Gastrocnemius medialis (tissue), 4 donors: Measurements from ENCODE around the gene TLCD2. TPM values are rescaled to one million over a fixed set of nuclear protein-coding genes. Genes with fewer than 3 reads are reported as not detected.

Experiments
- ATAC-seq, 2 donors: fragments of 150-250 bp; one replicate each; pipeline ENCODE4 v1.9.1; 2016
- DNase-seq, 2 donors: peaks; one replicate each; pipeline ENCODE4 v3.0.0-alpha.2; 2019
- H3K27ac ChIP-seq, 4 donors: fragments of 200-600 bp; sonication (generic); 1 replicate in 1 of 4; 2 replicates in 3 of 4; pipeline ENCODE4 v1.5.1; 2016 to 2018; ENCODE audit warnings: mild to moderate bottlenecking in 2 of 4, moderate library complexity in 1 of 4
- H3K27me3 ChIP-seq, 3 donors: fragments of 200-600 bp; sonication (generic) in 2 of 3; 1 replicate in 1 of 3; 2 replicates in 2 of 3; pipeline versions ENCODE4 v1.5.1 to v1.6.0; 2016 to 2019; ENCODE audit warnings: mild to moderate bottlenecking in 1 of 3, moderate library complexity in 1 of 3
- H3K36me3 ChIP-seq, 2 donors: fragments of 200-600 bp; sonication (generic) in 1 of 2; one replicate each; pipeline ENCODE4 v1.5.1; 2017 to 2018
- H3K4me1 ChIP-seq, 2 donors: fragments of 200-600 bp; sonication (generic) in 1 of 2; one replicate each; pipeline ENCODE4 v1.5.1; 2016 to 2017; ENCODE audit warnings: mild to moderate bottlenecking in 2 of 2
- H3K4me3 ChIP-seq, 4 donors: fragments of 200-600 bp; sonication (generic) in 3 of 4; 1 replicate in 1 of 4; 2 replicates in 3 of 4; pipeline ENCODE4 v1.5.1; 2016 to 2019; ENCODE audit warnings: mild to moderate bottlenecking in 2 of 4
- H3K9me3 ChIP-seq, 3 donors: fragments of 200-600 bp; sonication (generic) in 2 of 3; 1 replicate in 1 of 3; 2 replicates in 2 of 3; pipeline ENCODE4 v1.5.1; 2016 to 2019
- CTCF ChIP-seq, 5 experiments: fragments of 450-650 bp in 3 of 5; fragments of 200-600 bp in 2 of 5; sonication (generic) in 2 of 5; IDR thresholded peaks in 4 of 5; conservative IDR thresholded peaks in 1 of 5; 1 replicate in 4 of 5; 2 replicates in 1 of 5; pipeline ENCODE4 v1.5.1; 2016 to 2019; ENCODE audit warnings: antibody characterized with exemption in 5 of 5, mild to moderate bottlenecking in 3 of 5, moderate library complexity in 3 of 5
- POLR2A ChIP-seq, 2 donors: fragments of 450-650 bp; IDR thresholded peaks; one replicate each; pipeline ENCODE4 v1.6.1; 2017; ENCODE audit warnings: antibody characterized with exemption in 2 of 2, mild to moderate bottlenecking in 2 of 2, moderate library complexity in 2 of 2
- in situ Hi-C, 4 donors: fragments of 200-750 bp; cut with MboI; loops; one replicate each; pipeline versions ENCODE4 v1.15.0 to v1.8.0; 2017; ENCODE audit warnings: low sequenced_read_pairs in 4 of 4
- intact Hi-C: fragments of 100-400 bp; cut with DNase I; formaldehyde crosslinking; loops from one replicate; pipeline ENCODE4 v1.15.1; 2023; ENCODE audit warnings: low total_unique reads
- total RNA-seq, 4 donors: library from RNA; depleted of rRNA; stranded (reverse); fragments of >200 nt; gene quantifications; one replicate each; pipeline versions ENCODE4 v1.1.0 to v1.2.3, GENCODE V29; 2016

TLCD2 gene, protein sequence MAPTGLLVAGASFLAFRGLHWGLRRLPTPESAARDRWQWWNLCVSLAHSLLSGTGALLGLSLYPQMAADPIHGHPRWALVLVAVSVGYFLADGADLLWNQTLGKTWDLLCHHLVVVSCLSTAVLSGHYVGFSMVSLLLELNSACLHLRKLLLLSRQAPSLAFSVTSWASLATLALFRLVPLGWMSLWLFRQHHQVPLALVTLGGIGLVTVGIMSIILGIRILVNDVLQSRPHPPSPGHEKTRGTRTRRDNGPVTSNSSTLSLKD
- total RNA-seq: under 1 TPM; 0.66 to 0.95 (median 0.85) TPM

DNA sequence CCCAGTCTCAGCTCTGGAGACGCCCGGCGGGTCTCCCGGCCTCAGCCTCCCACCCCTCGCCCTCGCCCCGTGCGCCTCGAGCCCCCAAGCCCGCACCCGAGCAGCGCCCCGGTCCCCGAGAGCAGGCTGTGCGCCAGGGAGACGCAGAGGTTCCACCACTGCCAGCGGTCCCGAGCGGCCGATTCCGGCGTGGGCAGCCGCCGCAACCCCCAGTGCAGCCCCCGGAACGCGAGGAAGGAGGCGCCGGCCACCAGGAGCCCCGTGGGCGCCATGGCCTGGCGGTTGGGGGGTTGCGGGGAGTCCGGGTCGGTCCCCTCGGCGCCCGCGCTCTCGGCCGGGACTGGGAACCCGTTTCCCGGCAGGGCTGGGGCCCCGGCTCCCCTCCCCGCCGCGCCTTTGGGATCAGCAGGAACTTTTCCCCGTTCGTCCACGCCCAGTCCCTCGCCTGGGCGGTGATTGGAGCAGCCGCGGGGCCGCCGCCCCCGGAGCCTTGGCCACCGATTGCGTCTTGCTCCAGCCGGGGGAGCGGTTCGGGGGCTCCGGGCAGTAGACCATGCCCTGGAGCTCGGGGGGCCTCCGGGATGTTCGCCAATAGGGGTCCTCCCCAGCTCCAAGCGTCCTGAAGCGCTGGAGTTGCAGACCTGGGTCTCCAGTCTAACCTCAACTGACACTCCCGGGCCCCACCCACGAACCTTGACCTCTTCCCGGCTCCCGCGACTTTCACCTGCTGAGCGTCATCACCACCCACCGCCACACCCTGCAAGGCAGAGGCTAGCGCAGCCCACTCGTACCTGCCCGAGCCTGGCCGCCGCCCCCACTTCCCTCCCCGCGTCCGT, at the start of gene TLCD2:
Gene TLCD2, minus strand, starts transcription at position 407 of the 836 bp plus-strand sequence. Its CDS starts 135 bp downstream, at position 272.
- ATAC-seq (peak; percentile 15 to 23), DNase-seq (peak; percentile 56 to 67)
- Histone ChIP-seq H3K9me3 (no peaks in the 10 kb centered on the region), H3K36me3 (peaks cover 0 to 29% of the 10 kb centered on the region in 2 donors), H3K4me3 (peak within 1 kb of the TSS; percentile 57 to 86 (median 64)), H3K4me1 (peaks cover 27 to 47% of the 10 kb centered on the region in 2 donors), H3K27me3 (no peaks in the 10 kb centered on the region), H3K27ac (peak within 1 kb of the TSS; percentile 85 to 100 (median 100))
- intact Hi-C loops (loop anchor here (1.0 kb wide), 1 partner anchor 26 kb away; the partner anchor contains the start of gene PRPF8), in situ Hi-C loops (no loop called here)
- TF ChIP-seq POLR2A (IDR thresholded peaks at IDR 0.05) (peak; percentile 37 to 63), CTCF (IDR thresholded peaks at IDR 0.05 in 4 of 5, conservative IDR thresholded peaks at IDR 0.05 in 1 of 5) (no peak)

DNA sequence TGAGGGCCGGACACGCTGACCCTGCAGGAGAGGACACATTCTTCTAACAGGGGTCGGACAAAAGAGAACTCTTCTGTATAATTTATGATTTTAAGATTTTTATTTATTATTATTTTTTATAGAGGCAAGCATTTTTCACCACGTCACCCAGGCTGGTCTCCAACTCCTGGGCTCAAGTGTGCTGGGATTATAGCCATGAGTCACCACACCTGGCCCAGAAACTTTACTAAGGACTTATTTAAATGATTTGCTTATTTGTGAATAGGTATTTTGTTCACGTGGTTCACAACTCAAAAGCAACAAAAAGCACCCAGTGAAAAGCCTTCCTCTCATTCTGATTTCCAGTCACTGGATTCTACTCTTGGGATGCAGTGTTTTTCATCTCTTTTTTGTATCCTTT, 49.4 kb upstream of the TLCD2 start:
- TF ChIP-seq CTCF (IDR thresholded peaks at IDR 0.05 in 4 of 5, conservative IDR thresholded peaks at IDR 0.05 in 1 of 5) (no peak), POLR2A (IDR thresholded peaks at IDR 0.05) (no peak)
- ATAC-seq (no peak), DNase-seq (no peak)
- no peaks in the 10 kb centered on the region for H3K36me3 ChIP-seq
- no peaks in the 10 kb centered on the region for H3K27me3 ChIP-seq
- intact Hi-C loops (no loop called here), in situ Hi-C loops (no loop called here)
- no peak overlapping the region for H3K4me3 ChIP-seq
- H3K4me1 ChIP-seq: peaks cover 27 to 28% of the 10 kb centered on the region in 2 donors
- no peaks in the 10 kb centered on the region for H3K9me3 ChIP-seq
- H3K27ac ChIP-seq: peak overlapping the region; percentile 22 to 64 (median 38)

DNA sequence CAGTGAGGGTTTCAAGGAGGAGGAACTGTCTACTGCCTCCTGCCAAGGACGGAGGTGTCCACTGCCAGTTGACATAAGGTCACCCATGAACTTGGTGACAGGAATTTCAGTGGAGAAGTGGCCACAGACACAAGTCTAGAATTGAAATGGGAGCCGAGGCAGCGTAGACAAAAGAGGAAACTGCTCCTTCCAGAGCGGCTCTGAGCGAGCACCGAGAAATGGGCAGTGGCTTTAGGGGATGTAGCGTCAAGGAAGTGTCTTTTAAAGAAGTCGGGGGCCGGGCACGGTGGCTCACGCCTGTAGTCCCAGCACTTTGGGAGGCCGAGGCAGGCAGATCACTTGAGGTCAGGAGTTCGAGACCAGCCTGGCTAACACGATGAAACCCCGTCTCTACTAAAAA, 48.6 kb upstream of the TLCD2 start:
- Histone ChIP-seq H3K27ac (peak overlapping the region; percentile 22 to 64 (median 38)), H3K27me3 (no peaks in the 10 kb centered on the region), H3K36me3 (no peaks in the 10 kb centered on the region), H3K9me3 (no peaks in the 10 kb centered on the region), H3K4me1 (peaks cover 20 to 21% of the 10 kb centered on the region in 2 donors), H3K4me3 (no peak overlapping the region)
- TF ChIP-seq CTCF (IDR thresholded peaks at IDR 0.05 in 4 of 5, conservative IDR thresholded peaks at IDR 0.05 in 1 of 5): no peak
- no peak for TF ChIP-seq POLR2A (IDR thresholded peaks at IDR 0.05)
- ATAC-seq: no peak
- intact Hi-C loops (no loop called here), in situ Hi-C loops (no loop called here)
- DNase-seq: no peak

DNA sequence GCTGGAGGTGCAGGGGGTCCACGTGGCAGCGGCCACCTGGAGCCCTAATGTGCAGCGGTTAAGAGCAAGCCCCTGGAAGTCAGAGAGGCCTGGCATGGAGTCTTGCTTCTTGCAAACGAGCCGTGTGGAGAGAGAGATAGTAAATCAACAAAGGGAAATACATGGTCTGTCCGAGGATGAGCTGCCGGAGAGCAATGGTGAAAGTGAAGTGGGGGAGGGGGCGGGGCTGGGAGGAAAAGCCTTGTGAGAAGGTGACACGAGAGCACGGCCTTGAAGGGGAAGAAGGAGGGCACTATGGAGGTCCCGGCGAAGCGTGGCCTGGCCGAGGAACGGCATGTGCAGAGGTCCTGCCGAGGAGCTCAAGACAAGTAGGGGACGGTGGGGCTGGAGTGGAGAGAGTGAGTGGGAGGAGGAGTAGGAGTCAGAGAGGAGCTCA, 45.7 kb upstream of the TLCD2 start:
- Histone ChIP-seq H3K27ac (peak overlapping the region; percentile 37 to 77 (median 64)), H3K4me1 (peaks cover 13 to 16% of the 10 kb centered on the region in 2 donors), H3K4me3 (no peak overlapping the region), H3K36me3 (no peaks in the 10 kb centered on the region), H3K27me3 (no peaks in the 10 kb centered on the region), H3K9me3 (no peaks in the 10 kb centered on the region)
- DNase-seq (no peak), ATAC-seq (peak; percentile 24 to 53)
- TF ChIP-seq POLR2A (IDR thresholded peaks at IDR 0.05) (no peak), CTCF (IDR thresholded peaks at IDR 0.05 in 4 of 5, conservative IDR thresholded peaks at IDR 0.05 in 1 of 5) (no peak)
- intact Hi-C loops: no loop called here
- in situ Hi-C loops: no loop called here
